Prostate gland (tissue), 2 donors: ENCODE measurements around the gene RPS6KA6.

Experiments
- CTCF ChIP-seq, 4 experiments: fragments of 200-600 bp in 2 of 4; fragments of 450-650 bp in 2 of 4; sonication (generic) in 2 of 4; IDR thresholded peaks; 1 replicate in 3 of 4; 2 replicates in 1 of 4; pipeline ENCODE4 v1.5.1; 2016 to 2019; ENCODE audit warnings: antibody characterized with exemption in 4 of 4, mild to moderate bottlenecking in 2 of 4, moderate library complexity in 2 of 4
- POLR2AphosphoS5 ChIP-seq: sonication (generic); formaldehyde crosslinking; IDR thresholded peaks from one replicate; pipeline ENCODE4 v1.6.1; 2017; ENCODE audit warnings: antibody characterized with exemption

DNA sequence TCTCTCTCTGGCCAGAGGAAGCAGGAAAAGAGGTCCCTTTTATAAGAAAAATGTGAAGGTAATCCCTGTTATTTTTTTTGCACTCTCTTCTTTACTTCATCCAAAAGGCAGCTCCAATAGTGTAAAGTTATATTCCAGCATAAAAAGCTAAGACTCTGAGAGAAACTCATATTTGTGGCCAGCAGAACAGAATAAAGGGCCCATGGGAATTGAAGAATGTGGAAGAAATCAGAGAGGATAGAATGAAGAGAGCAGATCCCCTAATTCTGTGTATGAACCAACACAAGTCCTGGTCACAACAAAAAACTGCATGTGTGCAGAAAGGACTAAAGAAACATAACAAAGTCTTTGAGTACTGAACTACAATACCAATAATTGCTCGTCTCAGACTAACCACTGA, 22.3 kb downstream of the RPS6KA6 start:
- TF ChIP-seq CTCF (IDR thresholded peaks at IDR 0.05) (no peak), POLR2AphosphoS5 (no peak)
